Measurements from ENCODE around the gene SLC12A4.
"Not testable (repeated sequence)": the region's sequence is repeated elsewhere in the genome, so short reads cannot be mapped to it uniquely, and the experiment has no call there.

The SLC12A4 gene

GRCh38 chr16:67924140-67924906 lies 44.1 kb downstream of the SLC12A4 start:
- DNase-seq, result no peak

GRCh38 chr16:67923414-67924116 lies 44.9 kb downstream of the SLC12A4 start:
- DNase-seq, result peak in 1 of 2 experiments; percentile 32

- DNase-seq, result no peak
Measured at GRCh38 chr16:67922740-67923139, 45.7 kb downstream of the SLC12A4 start.

- DNase-seq, result no peak
Measured at GRCh38 chr16:67922221-67922620, 46.2 kb downstream of the SLC12A4 start.

GRCh38 chr16:67919622-67920221 lies 48.7 kb downstream of the SLC12A4 start:
- peak in 1 of 2 experiments; percentile 8 for DNase-seq

- DNase-seq, result no peak
Measured at GRCh38 chr16:67917852-67918236, 50.6 kb downstream of the SLC12A4 start.

GRCh38 chr16:67917140-67917851 lies 51.1 kb downstream of the SLC12A4 start:
- no peak for DNase-seq

- no peak for DNase-seq
Measured at GRCh38 chr16:67915831-67916723, 52.4 kb downstream of the SLC12A4 start.

- DNase-seq, result not testable (repeated sequence)
Measured at GRCh38 chr16:67915496-67915769, 53.0 kb downstream of the SLC12A4 start.

- no peak for DNase-seq
Measured at GRCh38 chr16:67914758-67915495, 53.5 kb downstream of the SLC12A4 start.

- no peak for DNase-seq
Measured at GRCh38 chr16:67910158-67910557, 58.3 kb downstream of the SLC12A4 start.

- DNase-seq, result no peak
Measured at GRCh38 chr16:67909056-67909742, 59.2 kb downstream of the SLC12A4 start.

- no peak for DNase-seq
Measured at GRCh38 chr16:67907397-67908180, 60.8 kb downstream of the SLC12A4 start.

GRCh38 chr16:67902831-67903230 lies 65.6 kb downstream of the SLC12A4 start:
- DNase-seq, result no peak

- DNase-seq, result no peak
Measured at GRCh38 chr16:67901734-67902133, 66.7 kb downstream of the SLC12A4 start.

GRCh38 chr16:67897231-67897630 lies 71.2 kb downstream of the SLC12A4 start:
- DNase-seq, result no peak

- no peak for DNase-seq
Measured at GRCh38 chr16:67893743-67894399, 74.6 kb downstream of the SLC12A4 start.

Measured in NCI-H187 (cell line).